Cerebellar cortex (tissue), 1 donor: ENCODE data around the gene SLC12A2.

ENCODE experiments used
- DNase-seq: peaks from one replicate; pipeline ENCODE4 v3.0.0-alpha.2; 2015; ENCODE audit warnings: low spot score

The SLC12A2 gene

GRCh38 chr5:128172102-128172501 is 88.5 kb downstream of the SLC12A2 start:
- DNase-seq, result no peak

GRCh38 chr5:128174951-128175350 is 91.4 kb downstream of the SLC12A2 start:
- DNase-seq, result no peak

GRCh38 chr5:128192368-128192767 is 108.8 kb downstream of the SLC12A2 start:
- no peak for DNase-seq

- no peak for DNase-seq
Observed at GRCh38 chr5:128193665-128194390, 110.3 kb downstream of the SLC12A2 start.

- no peak for DNase-seq
Observed at GRCh38 chr5:128195316-128195715, 111.8 kb downstream of the SLC12A2 start.

GRCh38 chr5:128196080-128196479 is 112.5 kb downstream of the SLC12A2 start:
- no peak for DNase-seq

- no peak for DNase-seq
Observed at GRCh38 chr5:128196791-128197190, 113.2 kb downstream of the SLC12A2 start.

- no peak for DNase-seq
Observed at GRCh38 chr5:128197896-128198522, 114.4 kb downstream of the SLC12A2 start.

GRCh38 chr5:128199104-128199503 is 115.5 kb downstream of the SLC12A2 start:
- no peak for DNase-seq

- DNase-seq, result no peak
Observed at GRCh38 chr5:128199611-128200010, 116.0 kb downstream of the SLC12A2 start.

- peak; percentile 71 for DNase-seq
Observed at GRCh38 chr5:128201065-128201926, 117.7 kb downstream of the SLC12A2 start.

GRCh38 chr5:128202320-128202719 is 118.8 kb downstream of the SLC12A2 start:
- no peak for DNase-seq

GRCh38 chr5:128208436-128208835 is 124.9 kb downstream of the SLC12A2 start:
- no peak for DNase-seq

GRCh38 chr5:128212191-128212806 is 128.7 kb downstream of the SLC12A2 start:
- DNase-seq, result no peak

GRCh38 chr5:128213340-128213739 is 129.8 kb downstream of the SLC12A2 start:
- peak; percentile 60 for DNase-seq

GRCh38 chr5:128213833-128214232 is 130.3 kb downstream of the SLC12A2 start:
- DNase-seq, result no peak

- DNase-seq, result no peak
Observed at GRCh38 chr5:128216285-128216684, 132.7 kb downstream of the SLC12A2 start.

- DNase-seq, result peak; percentile 14
Observed at GRCh38 chr5:128216860-128217531, 133.4 kb downstream of the SLC12A2 start.

- DNase-seq, result no peak
Observed at GRCh38 chr5:128220841-128221240, 137.3 kb downstream of the SLC12A2 start.

- DNase-seq, result no peak
Observed at GRCh38 chr5:128224336-128224735, 140.8 kb downstream of the SLC12A2 start.

GRCh38 chr5:128225245-128226030 is 141.9 kb downstream of the SLC12A2 start:
- no peak for DNase-seq
